Measurements from ENCODE around the gene E4F1. TPM values are rescaled to one million over a fixed set of nuclear protein-coding genes. Genes with fewer than 3 reads are reported as not detected.

The E4F1 gene
- total and polyA plus RNA-seq, 9 of the 15 experiments (the other 6 are each of a cell fraction or from before 2014, with no cell fraction given): 0.48 to 94.9 (median 20.4) TPM

DNA sequence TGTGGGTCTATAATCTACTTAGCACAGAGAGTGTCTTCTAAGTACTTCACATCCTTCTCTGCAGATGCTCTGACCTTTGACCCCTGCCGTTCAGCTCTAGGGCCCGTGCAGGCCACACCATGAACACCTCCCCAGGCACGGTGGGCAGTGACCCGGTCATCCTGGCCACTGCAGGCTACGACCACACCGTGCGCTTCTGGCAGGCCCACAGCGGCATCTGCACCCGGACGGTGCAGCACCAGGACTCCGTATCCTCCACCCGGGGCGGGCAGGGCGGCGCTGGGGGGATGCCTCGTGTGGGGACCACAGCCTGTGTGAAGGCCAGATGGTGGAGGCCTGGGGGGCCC, 17.5 kb upstream of the E4F1 start (continued):
- no peak for TF ChIP-seq ZNF395 (CRISPR knock-in tag; IDR thresholded peaks at IDR 0.05)
- TF ChIP-seq TAF7 (tag; IDR thresholded peaks at IDR 0.05): no peak
- peak; percentile 35; the same call in 1 of the 2 replicates for TF ChIP-seq MGA (IDR thresholded peaks at IDR 0.05)
- TF ChIP-seq ZNF212 (CRISPR knock-in tag; IDR thresholded peaks at IDR 0.05): no peak
- no peak for TF ChIP-seq ETV6 (IDR thresholded peaks at IDR 0.05; ENCODE audit: borderline replicate concordance in 1 of 2, low read depth in 2 of 2, low read length in 1 of 2)
- TF ChIP-seq ETV6 (CRISPR knock-in tag; IDR thresholded peaks at IDR 0.05; ENCODE audit: borderline replicate concordance): peak; percentile 25; the same call in 1 of the 2 replicates
- TF ChIP-seq ZBTB9 (CRISPR knock-in tag; IDR thresholded peaks at IDR 0.05): 0 out of 2 replicates have a peak, but pooled peaks have one; percentile 12
- no peak for TF ChIP-seq SIN3B (IDR thresholded peaks at IDR 0.05; ENCODE audit: low read depth)
- TF ChIP-seq, protein P1, sequence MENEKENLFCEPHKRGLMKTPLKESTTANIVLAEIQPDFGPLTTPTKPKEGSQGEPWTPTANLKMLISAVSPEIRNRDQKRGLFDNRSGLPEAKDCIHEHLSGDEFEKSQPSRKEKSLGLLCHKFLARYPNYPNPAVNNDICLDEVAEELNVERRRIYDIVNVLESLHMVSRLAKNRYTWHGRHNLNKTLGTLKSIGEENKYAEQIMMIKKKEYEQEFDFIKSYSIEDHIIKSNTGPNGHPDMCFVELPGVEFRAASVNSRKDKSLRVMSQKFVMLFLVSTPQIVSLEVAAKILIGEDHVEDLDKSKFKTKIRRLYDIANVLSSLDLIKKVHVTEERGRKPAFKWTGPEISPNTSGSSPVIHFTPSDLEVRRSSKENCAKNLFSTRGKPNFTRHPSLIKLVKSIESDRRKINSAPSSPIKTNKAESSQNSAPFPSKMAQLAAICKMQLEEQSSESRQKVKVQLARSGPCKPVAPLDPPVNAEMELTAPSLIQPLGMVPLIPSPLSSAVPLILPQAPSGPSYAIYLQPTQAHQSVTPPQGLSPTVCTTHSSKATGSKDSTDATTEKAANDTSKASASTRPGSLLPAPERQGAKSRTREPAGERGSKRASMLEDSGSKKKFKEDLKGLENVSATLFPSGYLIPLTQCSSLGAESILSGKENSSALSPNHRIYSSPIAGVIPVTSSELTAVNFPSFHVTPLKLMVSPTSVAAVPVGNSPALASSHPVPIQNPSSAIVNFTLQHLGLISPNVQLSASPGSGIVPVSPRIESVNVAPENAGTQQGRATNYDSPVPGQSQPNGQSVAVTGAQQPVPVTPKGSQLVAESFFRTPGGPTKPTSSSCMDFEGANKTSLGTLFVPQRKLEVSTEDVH (IDR thresholded peaks at IDR 0.05; ENCODE audit: low read depth, partially characterized antibody): no peak
- TF ChIP-seq DMBX1 (CRISPR knock-in tag; IDR thresholded peaks at IDR 0.05; ENCODE audit: borderline replicate concordance): no peak; the same call in 1 of the 2 replicates

All from K562 (cell line).